GM21390 (cell line): ENCODE data around the gene CANX.

Experiments used
- ATAC-seq: cut with Tn5 transposase; IDR thresholded peaks from one replicate; pipeline ENCODE4 v1.9.1; 2021; ENCODE audit not compliant: unreplicated experiment

The CANX gene

DNA sequence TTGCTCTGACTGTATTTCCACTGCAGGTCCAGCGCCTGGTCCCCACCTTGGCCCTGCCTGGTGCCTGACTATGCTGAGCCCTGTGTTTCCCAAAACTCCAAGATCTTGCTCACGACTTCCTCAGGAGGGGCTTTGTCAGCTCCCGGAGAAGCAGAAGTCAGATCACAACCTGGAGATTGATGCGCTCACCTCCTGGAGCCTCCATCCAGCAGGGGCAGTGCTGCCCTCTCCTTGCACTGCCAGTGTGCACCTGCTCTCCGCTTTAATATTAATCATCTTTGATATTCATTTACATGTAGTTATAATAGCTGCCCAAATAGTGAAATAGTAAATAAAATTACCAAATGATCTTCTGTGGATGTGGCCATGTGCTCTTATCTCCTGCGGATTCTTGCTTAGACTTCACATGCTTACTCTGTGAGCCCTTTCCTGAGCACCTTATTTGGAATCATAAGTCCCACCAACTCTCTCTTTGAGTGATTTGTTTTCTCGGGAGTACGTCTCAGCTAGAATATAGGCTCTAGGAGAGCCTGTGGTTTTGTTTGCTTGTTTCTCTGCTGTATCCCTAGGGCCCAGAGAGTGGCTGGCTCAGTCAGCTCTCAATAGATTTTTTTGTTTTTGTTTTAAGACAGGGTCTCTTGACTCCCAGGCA lies 51.2 kb downstream of the CANX start:
- no peak for ATAC-seq

DNA sequence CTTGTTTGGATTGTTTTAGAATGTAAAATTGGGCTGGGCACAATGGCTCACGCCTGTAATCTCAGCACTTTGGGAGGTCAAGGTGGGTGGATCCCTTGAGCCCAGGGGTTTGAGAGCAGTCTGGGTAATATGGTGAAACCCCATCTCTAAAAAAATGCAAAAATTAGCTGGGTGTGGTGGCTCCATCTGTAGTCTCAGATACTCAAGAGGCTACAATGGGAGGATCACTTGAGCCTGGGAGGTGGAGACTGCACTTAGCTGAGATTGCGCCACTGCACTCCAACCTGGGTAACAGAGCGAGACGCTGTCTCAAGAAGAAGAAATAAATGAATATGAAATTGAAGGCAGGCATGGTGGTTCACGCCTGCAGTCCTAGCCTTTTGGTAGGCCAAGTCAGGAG lies 55.2 kb downstream of the CANX start:
- no peak for ATAC-seq

DNA sequence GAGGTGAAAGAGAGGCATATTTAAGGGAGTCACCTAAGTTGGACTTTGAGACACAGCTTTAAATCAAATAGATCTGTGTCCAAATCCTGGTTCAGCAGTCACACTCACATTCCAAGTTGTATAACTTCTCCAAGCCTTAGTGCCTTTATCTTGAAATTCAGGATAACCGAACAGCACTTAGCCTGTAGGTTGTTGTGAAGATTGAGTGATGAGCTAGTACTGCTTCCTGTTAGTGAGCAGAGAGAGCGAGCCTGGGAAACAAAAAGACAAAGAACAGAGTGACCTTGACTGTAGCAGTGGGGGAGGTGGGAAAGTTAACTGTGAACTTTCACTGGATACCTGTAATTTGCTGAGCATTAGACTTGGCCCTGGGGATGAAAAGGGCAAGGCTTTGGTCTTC lies 56.3 kb downstream of the CANX start:
- ATAC-seq = no peak

DNA sequence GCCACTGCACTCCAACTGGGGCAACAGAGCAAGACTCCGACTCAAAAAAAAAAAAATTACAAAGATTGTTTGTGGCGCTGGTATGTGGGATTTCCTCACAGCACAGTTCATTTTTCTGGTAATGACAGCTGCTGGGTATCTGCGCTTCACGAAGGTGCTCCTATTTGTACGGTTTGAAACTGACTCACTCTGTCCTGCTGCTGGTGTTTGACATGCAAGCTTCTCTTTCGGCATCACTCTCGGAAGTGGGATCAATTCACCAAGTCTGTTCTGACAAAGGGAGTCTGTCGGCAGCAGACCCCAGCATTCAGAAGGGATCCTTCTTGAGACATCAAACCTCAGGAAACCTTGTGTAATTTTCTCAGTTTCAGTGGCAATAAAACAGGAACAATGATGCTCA lies 60.2 kb downstream of the CANX start:
- no peak for ATAC-seq

DNA sequence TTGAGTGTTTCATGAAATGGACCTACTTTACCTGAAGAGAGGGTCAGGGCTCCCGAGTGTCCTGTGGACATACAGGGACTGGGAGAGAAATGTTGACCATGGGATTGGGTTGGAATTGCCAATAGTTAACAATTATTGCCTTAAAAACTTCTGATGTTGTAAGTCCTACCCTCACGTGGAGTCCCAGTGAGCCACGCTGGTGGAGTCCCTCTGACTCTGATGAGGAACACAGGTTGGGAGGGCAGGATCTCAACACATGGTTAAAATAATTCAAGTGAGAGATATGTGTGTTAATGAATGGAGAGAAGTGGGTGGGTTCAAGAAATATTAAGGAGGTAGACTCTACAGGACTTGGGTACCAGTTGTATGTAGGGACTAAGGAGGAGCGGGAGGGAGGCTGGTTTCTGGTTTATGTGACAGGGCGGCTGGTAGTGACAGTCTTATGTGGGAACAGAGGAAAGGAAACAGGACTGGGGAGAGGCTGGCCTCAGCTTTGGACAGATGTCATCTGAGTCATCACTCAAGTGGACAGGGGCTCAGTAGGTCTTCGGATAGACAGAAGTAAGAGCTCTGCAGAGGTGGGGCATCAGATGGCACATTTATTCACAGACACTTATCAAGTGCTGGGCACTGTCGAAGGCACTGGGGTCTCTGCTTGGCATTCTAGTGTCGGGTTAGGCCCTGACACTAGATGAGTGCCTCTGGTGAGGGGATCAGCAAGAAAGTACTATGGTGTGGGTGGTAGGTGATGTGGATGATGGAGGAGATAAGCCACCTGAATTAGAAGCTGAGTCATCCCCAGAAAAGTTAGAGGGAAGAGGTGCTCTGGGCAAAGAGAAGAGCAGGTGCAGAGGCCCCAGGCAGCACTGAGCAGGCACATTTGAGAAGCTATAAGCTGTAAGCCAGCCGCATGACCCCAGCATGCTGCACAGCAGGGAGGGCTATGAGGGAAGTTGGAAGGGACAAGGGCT lies 61.1 kb downstream of the CANX start:
- ATAC-seq = no peak

DNA sequence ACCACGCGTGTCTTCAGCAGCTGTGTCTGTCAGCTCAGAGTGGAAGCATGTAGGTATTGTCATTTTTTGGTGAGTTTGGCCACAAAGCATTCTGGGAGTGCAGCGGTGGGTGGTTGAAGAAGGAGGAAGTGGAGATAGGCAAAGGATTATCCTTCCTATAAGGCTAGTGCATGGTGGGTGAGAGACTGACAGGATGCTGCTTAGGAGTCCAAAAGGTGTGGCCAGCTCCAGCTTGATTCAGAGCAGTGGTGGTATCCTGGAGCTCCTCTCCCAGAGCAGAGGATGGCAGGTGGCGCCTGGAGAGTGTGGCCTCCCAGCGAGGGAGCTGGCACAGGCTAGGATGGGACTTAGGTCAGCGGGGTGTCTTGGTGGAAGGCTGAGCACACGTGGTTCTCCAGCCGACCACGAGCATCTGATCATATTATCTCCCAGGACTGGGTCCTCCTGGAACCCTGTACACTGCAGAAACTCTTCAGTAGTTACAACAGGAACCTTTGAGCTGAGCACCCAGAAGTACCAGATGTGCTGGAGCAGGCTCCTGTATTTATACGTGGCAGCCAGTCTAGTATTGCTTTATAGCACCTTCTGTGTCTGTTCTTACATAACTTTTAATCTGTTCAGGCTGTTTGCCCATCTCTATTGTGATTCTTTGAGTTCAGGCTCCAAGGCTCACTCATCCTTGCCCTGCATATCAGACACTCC lies 63.5 kb downstream of the CANX start:
- no peak for ATAC-seq

DNA sequence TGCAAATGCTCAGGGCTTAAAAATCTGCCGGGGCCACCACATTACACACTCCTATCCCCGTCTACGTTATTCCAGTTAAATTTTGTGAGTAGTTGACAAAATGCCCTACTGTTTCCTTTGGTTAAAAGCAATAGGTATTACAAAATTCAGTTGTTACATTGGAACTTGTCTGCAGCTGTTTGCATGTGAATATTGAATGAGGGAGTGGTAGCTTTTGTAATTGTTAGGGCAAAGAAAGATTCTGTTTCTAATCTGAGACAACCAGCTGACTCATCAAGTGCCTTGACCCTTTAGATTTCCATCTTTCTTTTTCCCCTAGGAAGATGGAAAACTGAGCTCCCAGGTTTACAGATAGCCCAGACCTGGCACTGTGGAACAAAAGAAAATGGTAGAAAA lies 64.0 kb downstream of the CANX start:
- no peak for ATAC-seq

DNA sequence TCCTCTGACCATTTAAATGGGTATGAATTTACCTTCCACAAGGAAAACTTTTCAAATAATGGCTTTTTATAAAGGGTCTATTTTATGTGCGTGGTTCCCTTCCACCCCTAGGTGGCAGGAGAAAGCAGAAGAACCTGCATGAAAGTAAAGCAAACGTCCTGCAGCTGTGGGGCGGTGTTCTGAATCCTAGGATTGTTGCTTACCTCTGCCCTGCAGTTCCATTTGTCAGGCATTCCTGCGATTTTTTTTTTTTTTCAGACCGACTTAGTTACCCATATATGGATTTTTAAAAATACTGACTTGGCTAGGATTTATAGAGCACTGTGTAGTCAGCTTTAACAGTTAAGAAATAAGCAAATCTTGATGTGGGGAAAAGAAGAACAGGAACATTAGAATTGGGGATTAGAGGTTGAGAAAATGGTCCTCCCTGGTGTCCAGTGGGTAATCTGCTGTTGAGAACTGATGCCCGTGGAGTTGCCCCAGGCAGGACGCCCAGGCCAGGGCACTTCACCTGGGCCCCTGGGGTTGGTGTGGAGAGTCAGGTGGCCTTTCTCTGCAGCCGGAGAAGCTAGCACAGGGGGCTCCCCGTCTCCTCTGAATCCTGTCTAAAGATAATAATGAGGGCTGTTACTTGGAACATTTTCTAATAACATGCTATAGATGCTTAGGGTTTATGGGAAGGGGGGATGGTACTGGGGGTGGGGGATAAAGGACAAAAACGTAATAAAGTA lies 64.6 kb downstream of the CANX start:
- peak; percentile 72 for ATAC-seq

DNA sequence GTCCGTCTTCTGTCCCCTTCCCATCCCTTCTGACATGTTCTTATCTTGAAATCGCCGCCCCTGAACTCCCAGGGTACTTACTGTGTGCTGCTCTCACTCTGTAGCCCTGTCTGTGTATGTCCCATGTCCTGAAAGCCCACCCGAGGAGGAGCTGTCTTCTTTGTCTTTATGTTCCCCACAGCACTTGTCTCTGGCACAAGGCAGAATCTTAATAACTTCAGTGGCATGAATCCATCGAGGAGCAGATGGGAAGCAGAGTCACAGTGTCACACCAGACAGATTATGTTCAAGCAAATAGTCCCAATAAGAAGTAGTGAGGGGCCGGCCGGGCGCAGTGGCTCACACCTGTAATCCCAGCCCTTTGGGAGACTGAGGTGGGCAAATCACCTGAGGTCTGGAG lies 65.3 kb downstream of the CANX start:
- ATAC-seq = no peak

DNA sequence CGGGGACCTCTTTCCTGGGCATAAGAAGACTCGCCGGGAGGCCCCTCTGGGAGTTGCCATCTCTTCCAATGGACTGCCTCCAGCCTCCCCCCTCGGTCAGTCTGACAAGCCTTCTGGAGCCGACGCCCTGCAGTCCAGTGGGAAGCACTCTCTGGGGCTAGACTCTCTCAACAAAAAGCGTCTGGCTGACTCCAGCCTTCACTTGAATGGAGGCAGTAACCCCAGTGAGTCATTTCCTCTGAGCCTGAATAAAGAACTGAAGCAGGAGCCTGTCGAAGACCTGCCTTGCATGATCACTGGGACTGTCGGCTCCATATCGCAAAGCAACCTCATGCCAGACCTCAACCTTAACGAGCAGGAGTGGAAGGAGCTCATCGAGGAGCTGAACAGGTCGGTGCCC lies 66.6 kb downstream of the CANX start:
- ATAC-seq = no peak

DNA sequence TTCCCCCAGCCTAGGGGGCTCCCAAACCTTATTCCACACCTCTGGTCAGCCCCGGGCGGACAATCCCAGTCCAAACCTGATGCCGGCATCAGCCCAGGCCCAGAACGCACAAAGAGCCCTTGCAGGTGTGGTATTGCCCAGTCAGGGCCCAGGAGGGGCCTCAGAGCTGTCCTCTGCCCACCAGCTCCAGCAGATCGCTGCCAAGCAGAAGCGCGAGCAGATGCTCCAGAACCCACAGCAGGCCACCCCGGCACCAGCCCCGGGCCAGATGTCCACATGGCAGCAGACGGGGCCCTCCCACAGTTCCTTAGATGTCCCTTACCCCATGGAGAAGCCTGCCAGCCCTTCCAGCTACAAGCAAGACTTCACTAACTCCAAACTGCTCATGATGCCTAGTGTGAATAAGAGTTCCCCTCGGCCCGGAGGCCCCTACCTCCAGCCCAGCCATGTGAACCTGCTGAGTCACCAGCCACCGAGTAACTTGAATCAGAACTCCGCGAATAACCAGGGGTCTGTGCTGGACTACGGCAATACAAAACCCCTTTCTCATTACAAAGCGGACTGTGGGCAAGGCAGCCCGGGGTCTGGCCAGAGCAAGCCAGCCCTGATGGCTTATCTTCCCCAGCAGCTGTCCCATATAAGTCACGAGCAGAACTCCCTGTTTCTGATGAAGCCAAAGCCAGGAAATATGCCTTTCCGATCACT lies 67.4 kb downstream of the CANX start:
- ATAC-seq = no peak

DNA sequence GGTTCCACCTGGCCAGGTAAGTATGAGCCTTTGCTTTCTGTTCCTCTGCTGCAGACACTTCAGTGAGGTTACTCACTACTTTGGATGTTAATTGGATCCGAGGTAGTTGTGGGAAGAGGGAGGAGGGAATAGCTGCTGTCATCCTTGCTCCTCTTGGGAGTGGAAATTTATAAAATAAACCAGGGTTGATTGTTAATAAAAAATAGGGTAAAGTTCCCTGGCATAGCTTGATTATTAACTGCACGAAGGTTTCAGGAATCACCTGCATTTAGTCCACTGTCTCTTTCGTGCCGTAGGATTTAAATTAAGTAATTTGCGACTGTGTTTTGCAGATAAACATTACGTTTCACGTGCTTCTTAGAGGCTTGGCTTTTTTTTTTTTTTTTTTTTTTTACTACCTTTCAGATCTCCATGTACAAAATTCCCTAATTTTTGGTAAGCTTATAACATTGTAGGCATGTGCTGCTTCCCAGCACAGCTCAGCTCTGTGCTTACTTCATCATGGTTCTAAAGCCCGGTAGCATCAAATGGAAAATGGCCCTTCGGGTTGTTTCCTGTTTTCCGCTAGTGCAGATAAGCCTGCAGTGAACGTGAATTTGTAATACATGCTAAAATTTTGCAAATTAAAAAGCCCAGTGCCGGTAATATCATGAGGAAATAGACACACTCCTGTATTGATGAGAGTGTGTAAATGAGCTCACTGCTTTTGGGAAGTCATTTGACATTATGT lies 68.1 kb downstream of the CANX start:
- ATAC-seq = no peak

DNA sequence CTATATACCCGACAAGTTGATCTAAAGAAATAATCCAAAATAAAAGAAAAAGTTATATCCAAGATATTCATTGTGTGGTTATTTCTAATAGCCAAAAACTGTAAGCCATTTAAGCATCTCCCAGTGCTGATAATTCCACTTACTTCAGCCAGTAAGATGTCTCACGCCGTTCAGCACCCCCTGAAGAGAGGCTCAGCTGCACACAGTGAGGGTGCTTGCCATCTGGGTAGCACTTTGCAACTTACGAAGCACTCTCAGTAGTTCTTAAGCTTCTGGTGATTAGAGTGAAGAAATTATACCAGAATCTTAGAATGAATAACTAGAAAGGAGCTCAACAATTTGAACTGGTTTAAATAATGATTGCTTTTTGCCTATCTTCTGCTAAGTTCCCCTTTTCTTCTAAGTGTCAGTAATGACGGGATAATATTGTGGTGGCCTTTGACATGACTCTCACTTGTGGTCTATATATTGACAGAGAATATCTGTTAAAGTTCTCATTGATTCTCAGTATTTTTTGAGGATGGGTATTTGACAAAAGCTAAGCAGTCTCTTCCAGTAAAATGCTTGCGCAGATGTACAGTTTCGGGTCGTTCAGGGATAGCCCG lies 68.8 kb downstream of the CANX start:
- no peak for ATAC-seq

DNA sequence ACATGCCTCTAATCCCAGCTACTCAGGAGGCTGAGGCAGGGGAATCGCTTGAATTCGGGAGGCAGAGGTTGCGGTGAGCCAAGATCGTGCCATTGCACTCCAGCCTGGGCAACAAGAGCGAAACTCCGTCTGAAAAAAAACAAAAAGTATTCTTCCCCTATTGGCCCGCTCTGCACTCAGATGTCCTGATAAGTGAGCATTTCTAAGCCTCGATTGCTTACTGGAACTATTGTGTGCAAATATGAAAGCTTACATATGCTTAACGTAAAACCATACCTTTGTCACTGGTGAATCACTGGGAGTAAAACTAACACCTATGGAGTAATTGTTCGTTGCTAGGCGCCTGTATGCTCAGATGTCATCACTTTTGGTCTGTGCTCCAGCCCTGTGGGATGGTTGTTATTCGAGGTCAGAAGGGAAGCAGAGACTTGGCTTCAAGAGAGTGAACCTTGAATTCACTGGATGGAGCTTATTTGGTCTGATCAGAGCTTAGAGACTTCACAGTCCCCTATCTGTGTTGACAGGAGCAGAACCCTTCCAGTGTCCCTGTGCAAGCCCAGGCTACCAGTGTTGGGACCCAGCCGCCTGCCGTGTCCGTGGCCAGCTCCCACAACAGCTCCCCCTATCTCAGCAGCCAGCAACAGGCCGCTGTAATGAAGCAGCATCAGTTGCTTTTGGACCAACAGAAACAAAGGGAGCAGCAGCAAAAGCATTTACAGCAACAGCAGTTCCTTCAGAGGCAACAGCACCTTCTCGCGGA lies 69.7 kb downstream of the CANX start:
- ATAC-seq = no peak

DNA sequence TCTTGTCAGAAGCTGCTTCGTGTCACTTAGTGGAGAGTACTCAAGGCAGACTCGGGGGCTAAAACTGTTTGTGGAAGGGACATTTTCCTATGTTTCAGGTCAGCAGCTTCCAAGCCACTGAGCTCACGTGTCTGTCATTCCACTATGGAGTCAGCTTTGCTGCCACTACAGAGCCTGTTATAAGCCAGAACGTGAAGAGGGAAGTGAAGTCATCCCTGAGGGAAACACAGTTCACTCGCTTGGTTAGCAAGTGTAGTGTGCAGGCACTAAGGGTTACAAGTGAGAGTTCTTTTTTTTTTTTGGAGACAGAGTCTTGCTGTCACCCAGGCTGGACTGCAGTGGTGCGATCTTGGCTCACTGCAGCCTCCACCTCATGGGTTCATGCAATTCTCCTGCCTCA lies 70.5 kb downstream of the CANX start:
- ATAC-seq = no peak

DNA sequence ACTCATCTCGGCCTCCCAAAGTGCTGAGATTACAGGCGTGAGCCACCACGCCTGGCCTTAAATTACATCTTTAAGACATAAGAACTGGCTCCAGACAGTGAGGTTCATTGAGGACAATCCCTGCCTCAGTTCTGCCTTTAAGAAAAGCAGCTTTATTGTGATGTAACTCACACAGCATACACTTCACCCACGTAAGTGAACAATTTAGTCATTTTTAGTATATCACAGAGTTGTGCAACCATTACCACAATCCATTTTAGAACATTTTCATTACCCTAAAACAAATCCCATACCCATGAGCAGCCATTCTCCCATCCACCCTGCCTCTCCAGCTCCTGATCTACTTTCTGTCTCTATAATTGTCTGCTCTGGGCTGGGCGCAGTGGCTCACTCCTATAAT lies 71.0 kb downstream of the CANX start:
- no peak for ATAC-seq

DNA sequence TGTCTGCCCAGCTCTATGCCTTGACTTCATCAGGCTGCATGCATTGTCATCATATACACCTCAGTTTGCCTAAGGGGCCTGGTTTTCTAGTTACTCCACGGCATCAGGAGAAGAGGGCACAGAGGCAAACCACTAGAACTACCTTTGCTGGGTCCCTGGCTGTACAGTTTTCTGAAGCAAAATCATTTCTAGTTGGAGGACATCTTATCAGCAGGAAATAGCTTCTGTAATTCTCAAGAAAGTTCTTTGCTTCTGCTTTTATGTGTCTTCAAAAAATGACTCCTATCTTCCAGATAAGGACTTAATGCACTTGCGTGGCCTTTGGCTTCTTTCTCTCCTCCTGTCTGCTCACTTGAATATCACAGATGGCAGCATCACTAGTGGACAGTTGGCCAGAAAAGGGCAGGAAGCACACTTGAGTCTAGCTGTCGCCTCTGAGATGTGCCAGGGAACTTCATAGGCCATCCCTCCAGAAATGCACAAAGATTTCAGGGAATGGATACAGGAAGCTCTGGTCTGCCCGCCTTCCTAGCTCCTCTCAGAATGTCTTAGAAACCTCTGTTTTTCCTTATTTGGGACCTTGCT lies 72.6 kb downstream of the CANX start:
- no peak for ATAC-seq

DNA sequence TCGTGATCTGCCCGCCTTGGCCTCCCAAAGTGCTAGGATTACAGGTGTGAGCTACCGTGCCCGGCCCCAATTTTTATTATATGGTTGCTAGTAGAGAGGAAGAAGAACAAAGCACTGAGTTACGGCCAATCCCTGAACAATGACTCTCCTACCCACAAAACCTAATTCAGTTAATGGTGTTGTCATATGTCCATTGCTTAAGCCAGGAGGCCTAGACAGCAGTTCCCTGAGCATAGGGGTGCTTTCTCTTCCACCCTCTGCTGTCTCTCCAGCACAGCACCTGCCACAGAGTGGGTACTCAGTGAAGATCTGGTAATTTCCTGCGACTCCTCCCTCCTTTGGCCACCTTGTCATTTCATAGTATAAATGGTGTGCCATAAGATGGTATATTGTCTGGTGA lies 73.6 kb downstream of the CANX start:
- ATAC-seq = no peak

DNA sequence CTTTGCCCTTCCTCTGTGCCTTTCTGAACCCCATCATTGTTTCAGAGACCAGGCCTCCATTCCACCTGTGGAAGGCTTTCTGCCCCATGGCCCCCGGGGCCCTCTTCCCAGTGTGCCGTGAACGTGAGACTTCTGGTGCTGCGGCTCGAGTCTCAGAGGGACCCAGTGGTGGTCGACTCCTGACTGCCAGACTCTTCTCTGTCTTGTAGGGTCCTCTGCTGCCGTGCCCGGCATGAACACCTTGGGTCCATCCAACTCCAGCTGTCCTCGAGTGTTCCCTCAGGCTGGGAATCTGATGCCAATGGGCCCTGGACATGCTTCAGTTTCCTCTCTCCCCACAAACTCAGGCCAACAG lies 74.9 kb downstream of the CANX start:
- ATAC-seq = no peak
